ENCODE measurements around the gene OPCML.

The OPCML gene

GRCh38 chr11:132771746-132772145 is 760.6 kb downstream of the OPCML start:
- no peak for DNase-seq

GRCh38 chr11:132770829-132771530 is 761.3 kb downstream of the OPCML start:
- DNase-seq = no peak

GRCh38 chr11:132763503-132763902 is 768.8 kb downstream of the OPCML start:
- no peak for DNase-seq

GRCh38 chr11:132755934-132756333 is 776.4 kb downstream of the OPCML start:
- no peak for DNase-seq

GRCh38 chr11:132751516-132752250 is 780.6 kb downstream of the OPCML start:
- DNase-seq = no peak

- no peak for DNase-seq
Observed at GRCh38 chr11:132746305-132746704, 786.0 kb downstream of the OPCML start.

- DNase-seq = no peak
Observed at GRCh38 chr11:132745306-132745705, 787.0 kb downstream of the OPCML start.

GRCh38 chr11:132744771-132745170 is 787.5 kb downstream of the OPCML start:
- DNase-seq = no peak

GRCh38 chr11:132743601-132744000 is 788.7 kb downstream of the OPCML start:
- DNase-seq = no peak

- DNase-seq = no peak
Observed at GRCh38 chr11:132742929-132743328, 789.4 kb downstream of the OPCML start.

- no peak for DNase-seq
Observed at GRCh38 chr11:132734217-132734616, 798.1 kb downstream of the OPCML start.

GRCh38 chr11:132728026-132728425 is 804.3 kb downstream of the OPCML start:
- DNase-seq = no peak

- DNase-seq = no peak
Observed at GRCh38 chr11:132721526-132721925, 810.8 kb downstream of the OPCML start.

- DNase-seq = no peak
Observed at GRCh38 chr11:132719684-132720083, 812.6 kb downstream of the OPCML start.

GRCh38 chr11:132718711-132719671 is 813.3 kb downstream of the OPCML start:
- peak; percentile 30 for DNase-seq

- DNase-seq = no peak
Observed at GRCh38 chr11:132717824-132718223, 814.5 kb downstream of the OPCML start.

GRCh38 chr11:132716037-132716436 is 816.3 kb downstream of the OPCML start:
- DNase-seq = no peak

- DNase-seq = no peak
Observed at GRCh38 chr11:132714859-132715440, 817.4 kb downstream of the OPCML start.

- no peak for DNase-seq
Observed at GRCh38 chr11:132712466-132712865, 819.8 kb downstream of the OPCML start.

GRCh38 chr11:132704781-132705375 is 827.4 kb downstream of the OPCML start:
- DNase-seq = no peak

GRCh38 chr11:132692891-132693290 is 839.4 kb downstream of the OPCML start:
- no peak for DNase-seq

- DNase-seq = no peak
Observed at GRCh38 chr11:132691848-132692550, 840.3 kb downstream of the OPCML start.

Data from right hindlimb (tissue), 1 donor.